Erythroblast (primary cell): ENCODE data around the gene COPE.

Experiments used
- GATA1 ChIP-seq: IDR thresholded peaks from 2 replicates; pipeline ENCODE4 v1.6.1; 2011; ENCODE audit warnings: low read depth, mild to moderate bottlenecking, control low read depth, low read length, moderate library complexity
- POLR2A ChIP-seq: IDR thresholded peaks from 2 replicates; pipeline ENCODE4 v1.6.1; 2011; ENCODE audit warnings: mild to moderate bottlenecking, low read length

DNA sequence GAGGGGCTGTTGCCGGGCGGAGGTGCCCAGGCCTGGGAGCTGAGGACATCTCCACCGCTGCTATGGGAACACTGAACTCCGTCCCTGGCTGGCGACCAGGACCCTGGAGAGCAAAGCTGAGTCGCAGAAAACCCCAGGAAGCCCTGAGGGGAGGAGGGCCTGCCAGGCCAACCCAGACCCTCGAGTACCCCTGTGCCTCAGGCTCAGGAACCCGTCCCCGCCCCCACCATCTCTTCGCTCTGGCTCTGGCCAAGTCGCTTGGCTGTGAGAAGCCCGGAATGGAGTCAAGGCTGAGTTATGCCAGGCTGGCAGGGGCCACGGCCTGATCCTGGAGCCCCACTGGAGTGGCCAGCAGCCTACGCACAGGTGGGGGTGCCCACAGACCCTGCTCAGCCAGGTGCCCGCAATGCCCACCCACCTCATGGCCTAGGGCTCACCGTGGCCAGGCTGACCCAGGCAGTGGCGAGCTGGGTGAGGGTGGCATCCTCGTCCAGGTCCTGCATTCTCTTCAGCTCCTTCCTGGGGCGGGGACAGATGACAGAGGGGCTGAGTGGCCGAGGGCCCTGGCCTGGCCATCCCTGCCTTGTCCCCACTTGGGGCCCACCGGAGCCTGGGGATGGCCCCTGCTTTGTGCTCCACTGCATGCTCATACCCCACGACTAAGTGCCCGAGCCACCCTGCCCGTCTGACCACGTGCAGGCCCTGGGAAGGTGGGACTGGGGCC is 14.7 kb downstream of the COPE start:
- no peak for TF ChIP-seq POLR2A
- no peak for TF ChIP-seq GATA1
